ENCODE results near the gene GRB7.

GRCh38 chr17:39744075-39744835 is 6.5 kb downstream of the GRB7 start:
- TF ChIP-seq TAF1 (IDR thresholded peaks at IDR 0.05; ENCODE audit: borderline replicate concordance, insufficient read depth, low read length) (no peak), POLR2AphosphoS5 (IDR thresholded peaks at IDR 0.05; ENCODE audit: low read depth, low read length) (no peak), SIN3A (IDR thresholded peaks at IDR 0.05; ENCODE audit: borderline replicate concordance, insufficient read depth, low read length) (no peak)

Data from PFSK-1 (cell line).